GM21526 (cell line): ENCODE data around the gene COBLL1.
"Not testable (repeated sequence)": the region's sequence is repeated elsewhere in the genome, so short reads cannot be mapped to it uniquely, and the experiment has no call there.

Experiments
- ATAC-seq: cut with Tn5 transposase; IDR thresholded peaks from one replicate; pipeline ENCODE4 v1.9.1; 2021; ENCODE audit warnings: moderate library complexity; ENCODE audit not compliant: unreplicated experiment, low FRiP score

The COBLL1 gene

GRCh38 chr2:164725542-164725941 lies 116.1 kb downstream of the COBLL1 start:
- ATAC-seq, result no peak

- ATAC-seq, result no peak
Measured at GRCh38 chr2:164722616-164723338, 118.8 kb downstream of the COBLL1 start.

GRCh38 chr2:164721430-164721829 lies 120.2 kb downstream of the COBLL1 start:
- ATAC-seq, result no peak

- no peak for ATAC-seq
Measured at GRCh38 chr2:164719996-164720941, 121.4 kb downstream of the COBLL1 start.

GRCh38 chr2:164717000-164717803 lies 124.4 kb downstream of the COBLL1 start:
- no peak for ATAC-seq

- no peak for ATAC-seq
Measured at GRCh38 chr2:164714471-164714870, 127.2 kb downstream of the COBLL1 start.

GRCh38 chr2:164711766-164712138 lies 129.9 kb downstream of the COBLL1 start:
- ATAC-seq, result no peak

- ATAC-seq, result no peak
Measured at GRCh38 chr2:164710837-164711765, 130.5 kb downstream of the COBLL1 start.

GRCh38 chr2:164710252-164710836 lies 131.3 kb downstream of the COBLL1 start:
- not testable (repeated sequence) for ATAC-seq

GRCh38 chr2:164706522-164706921 lies 135.1 kb downstream of the COBLL1 start:
- no peak for ATAC-seq

GRCh38 chr2:164705412-164706167 lies 136.0 kb downstream of the COBLL1 start:
- no peak for ATAC-seq

- ATAC-seq, result no peak
Measured at GRCh38 chr2:164703915-164704706, 137.5 kb downstream of the COBLL1 start.

GRCh38 chr2:164701565-164701964 lies 140.1 kb downstream of the COBLL1 start:
- no peak for ATAC-seq

GRCh38 chr2:164700390-164700789 lies 141.2 kb downstream of the COBLL1 start:
- ATAC-seq, result no peak

GRCh38 chr2:164697688-164698461 lies 143.7 kb downstream of the COBLL1 start:
- no peak for ATAC-seq

- no peak for ATAC-seq
Measured at GRCh38 chr2:164696634-164697033, 145.0 kb downstream of the COBLL1 start.

- no peak for ATAC-seq
Measured at GRCh38 chr2:164694275-164694695, 147.3 kb downstream of the COBLL1 start.
